ENCODE data around the gene SLC1A2.
A peak's percentile ranks its signal among the peaks of the same experiment; 100 is the strongest.

The SLC1A2 gene

GRCh38 chr11:35413598-35413997, 5.8 kb downstream of the SLC1A2 start:
- DNase-seq: no peak

DNA sequence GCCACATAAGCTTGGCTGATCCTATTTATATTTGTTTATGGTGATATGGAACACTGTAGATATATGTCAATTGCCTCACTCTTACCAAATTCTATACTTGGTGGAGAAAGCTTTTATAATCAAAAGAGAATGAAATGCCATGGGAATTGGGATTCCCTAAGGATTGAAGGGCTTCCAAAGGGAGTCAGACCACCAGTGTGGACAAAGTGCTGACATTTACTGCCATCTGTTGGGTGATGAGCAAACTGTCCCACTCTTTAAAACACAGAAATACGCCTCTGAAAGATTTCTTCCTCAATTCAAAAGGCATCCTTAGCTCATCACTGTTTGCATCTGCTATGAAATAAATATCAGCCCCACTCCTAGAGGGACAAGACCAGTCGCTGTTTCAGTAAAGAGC, 7.1 kb downstream of the SLC1A2 start:
- DNase-seq: no peak

DNA sequence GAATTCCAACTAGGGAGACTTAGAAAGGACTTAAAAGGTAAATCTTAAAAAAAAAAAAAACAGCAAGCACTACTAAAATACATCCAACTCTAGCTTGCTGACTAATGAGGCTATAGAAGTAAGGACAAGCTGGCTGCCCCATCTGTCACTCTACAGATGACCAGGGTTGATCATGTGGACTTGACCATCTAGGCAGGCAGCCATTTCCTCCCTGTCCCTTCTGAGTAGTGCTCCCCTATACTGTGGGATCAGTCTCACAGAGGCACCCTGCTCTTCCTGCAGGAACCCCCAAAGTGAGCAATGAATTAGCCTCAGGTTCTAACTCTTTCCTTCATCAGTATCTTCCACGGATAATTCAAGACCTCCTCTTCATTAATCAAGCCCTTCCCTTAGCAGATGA, 12.3 kb downstream of the SLC1A2 start:
- no peak for DNase-seq

GRCh38 chr11:35404388-35404775, 15.0 kb downstream of the SLC1A2 start:
- no peak for DNase-seq

- DNase-seq: no peak
Measured at GRCh38 chr11:35403765-35404387, 15.5 kb downstream of the SLC1A2 start.

- DNase-seq: no peak
Measured at GRCh38 chr11:35402751-35403660, 16.4 kb downstream of the SLC1A2 start.

GRCh38 chr11:35398881-35399280, 20.5 kb downstream of the SLC1A2 start:
- DNase-seq: no peak

GRCh38 chr11:35394941-35395340, 24.4 kb downstream of the SLC1A2 start:
- no peak for DNase-seq

GRCh38 chr11:35393098-35393497, 26.3 kb downstream of the SLC1A2 start:
- DNase-seq: no peak

DNA sequence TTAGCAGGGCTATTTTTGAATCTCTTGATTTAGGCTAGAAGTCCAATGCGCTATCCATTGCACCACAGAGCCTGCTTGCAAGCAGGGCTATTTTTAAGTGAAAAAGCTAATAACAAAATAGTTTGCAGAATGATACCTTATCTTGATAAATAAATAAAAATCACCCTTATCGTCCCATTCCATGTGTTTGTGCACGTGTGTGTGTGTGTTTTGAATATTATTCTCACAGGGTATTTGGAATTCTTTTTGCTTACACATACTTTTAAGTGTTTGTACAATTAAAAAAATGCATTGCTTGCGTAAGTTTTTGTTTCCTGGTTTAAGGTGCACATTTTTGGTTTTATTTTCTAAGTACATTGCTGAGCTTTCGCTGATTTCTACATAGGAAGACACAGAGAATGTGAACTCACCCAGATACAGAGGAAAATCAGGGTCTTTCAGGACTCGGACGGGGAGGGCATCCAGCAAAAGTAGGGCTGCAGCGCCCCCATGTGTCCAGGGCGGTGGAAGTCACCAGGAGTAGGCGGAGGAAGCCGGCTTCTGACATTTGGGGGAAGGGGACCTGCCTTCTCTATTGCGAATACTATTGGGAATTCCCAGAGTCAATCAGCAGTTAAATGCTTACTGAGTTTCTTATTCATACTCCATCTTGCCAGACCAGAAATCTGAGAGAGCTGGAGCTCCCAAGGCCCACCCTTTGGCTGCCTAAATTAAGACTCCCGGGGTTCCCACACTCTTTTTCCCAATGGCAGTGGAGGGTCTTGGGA, 27.3 kb downstream of the SLC1A2 start:
- DNase-seq: peak; percentile 69

DNA sequence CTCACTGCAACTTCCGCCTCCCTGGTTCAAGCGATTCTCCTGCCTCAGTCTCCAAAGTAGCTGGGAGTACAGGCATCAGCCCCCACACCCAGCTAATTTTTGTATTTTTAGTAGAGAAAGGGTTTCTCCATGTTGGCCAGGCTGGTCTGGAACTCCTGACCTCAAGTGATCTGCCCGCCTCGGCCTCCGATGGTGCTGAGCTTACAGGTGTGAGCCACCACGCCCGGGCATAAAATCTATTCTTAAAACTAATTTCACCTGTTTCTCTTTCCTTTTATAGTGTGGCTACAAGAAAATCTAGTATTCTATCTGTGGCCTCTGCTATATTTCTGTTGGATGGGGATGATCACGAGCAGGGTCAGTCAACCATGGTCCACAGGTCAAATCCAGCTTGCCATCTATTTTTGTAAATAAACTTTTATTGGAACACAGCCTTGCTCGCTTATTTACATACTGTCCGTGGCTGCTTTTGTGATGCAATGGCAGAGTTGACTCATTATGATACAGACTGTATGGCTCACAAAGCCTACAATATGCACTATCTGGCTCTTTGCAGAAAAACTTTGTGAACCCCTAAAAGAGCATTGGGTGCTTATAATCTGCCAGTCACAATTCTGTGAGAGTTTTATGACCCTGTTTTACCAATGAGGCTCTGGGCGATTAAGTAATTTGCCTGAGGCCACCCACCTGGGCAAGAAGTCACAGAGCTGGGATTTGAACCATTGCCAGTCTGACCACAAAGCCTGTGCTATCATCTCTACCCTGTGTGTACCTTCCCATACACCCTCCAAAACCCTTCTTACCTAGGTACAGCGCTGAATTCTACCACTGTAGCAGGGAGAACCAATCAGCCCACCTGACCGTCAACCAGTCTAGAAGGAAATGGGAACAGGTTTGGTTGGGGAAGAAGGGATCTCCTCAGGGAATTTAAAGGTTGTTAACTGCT, 28.3 kb downstream of the SLC1A2 start:
- DNase-seq: no peak

- no peak for DNase-seq
Measured at GRCh38 chr11:35389897-35390465, 29.4 kb downstream of the SLC1A2 start.

GRCh38 chr11:35389112-35389511, 30.2 kb downstream of the SLC1A2 start:
- DNase-seq: no peak

DNA sequence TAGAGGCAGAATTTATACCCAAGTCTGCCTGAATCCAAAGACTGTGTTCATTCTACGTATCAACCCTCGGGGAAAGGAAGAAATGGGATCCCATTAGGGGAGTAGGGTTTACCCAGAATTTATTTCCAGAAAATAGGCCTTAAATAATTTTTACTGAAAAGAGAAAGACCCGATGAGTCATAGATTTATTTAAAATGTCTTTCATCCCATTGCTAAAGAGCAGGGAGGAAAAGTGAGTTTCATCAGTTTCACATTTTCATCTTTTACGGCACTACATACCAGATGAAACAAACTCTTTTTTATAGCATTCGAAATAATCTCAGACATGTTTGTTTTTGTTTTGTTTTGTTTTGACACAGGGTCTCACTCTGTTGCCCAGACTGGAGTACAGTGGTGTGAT, 31.3 kb downstream of the SLC1A2 start:
- DNase-seq: no peak

DNA sequence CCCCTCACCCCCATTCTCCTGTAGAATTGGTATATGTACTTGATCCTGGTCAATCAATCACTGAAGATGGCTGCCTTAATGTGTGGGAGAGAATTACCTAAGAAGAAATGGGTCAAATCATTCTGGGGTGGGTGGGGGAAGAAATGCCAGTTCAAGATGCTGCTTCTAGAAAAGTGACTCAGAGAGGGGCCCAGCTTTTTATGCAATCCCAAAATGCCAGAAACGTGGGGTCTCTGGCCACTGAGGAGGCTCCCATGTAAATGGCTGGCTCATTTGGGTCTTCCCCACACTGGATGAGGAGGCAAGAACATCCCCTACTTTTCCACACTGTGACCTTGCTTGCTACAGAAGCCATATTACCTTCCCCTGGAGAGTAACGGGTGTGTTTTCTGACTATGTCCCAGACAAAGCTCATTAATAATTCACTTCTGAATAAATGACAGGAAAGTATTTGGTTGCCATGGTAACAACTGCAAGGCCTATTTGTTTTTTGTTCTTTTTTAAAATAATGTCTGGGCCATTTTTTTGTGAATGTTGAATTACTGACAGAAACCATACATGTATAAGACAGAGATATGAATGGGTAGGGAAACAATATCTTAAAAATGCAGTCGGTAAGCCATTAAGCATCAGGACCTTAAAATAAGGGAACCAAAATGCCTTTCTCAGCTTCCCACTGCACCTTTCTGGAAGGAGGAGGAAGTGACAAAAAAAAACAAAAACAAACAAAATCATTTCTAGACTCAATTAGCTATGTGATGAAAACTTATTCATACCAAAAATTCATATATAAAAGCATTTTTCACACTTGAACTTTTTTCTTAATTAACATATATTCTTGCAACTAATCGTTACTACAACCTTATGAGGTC, 32.0 kb downstream of the SLC1A2 start:
- peak; percentile 26 for DNase-seq

DNA sequence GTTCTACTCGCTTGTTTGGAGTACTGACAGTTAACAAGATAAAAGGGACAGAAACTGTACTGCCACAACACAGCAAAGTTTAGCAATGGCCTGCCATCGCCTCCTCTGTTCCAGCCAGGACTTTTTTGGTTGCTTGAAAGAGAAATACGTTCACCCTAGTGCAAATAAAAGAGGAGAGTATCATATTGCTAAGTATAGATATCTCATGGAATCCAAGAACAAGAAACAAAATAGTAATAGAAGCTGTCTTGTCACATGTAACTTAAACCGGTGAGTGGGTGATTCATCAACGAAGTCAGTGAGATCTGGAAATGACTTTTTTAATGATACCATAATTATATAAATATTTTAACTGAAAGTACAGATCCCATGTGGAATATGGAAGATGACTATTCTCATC, 35.4 kb downstream of the SLC1A2 start:
- no peak for DNase-seq

GRCh38 chr11:35381709-35382322, 37.5 kb downstream of the SLC1A2 start:
- no peak for DNase-seq

DNA sequence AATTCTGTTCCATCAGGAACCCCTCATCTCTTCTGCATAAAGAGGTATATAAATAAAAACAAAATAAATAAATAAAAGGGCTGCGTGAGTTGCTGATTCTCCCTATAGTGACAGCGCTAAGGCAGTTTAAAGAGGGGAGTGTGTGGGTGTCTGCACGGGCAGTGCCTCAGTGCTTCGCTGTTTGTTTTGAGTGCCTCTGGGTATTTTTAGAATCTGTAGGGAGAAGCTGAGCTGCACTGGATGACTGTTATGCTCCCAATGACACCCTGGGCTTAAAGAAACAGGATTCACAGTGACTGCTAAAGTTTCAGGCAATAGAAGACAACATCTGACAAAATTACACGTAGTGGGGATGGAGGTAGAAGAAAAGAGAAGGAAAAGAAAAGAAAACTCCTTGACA, 38.8 kb downstream of the SLC1A2 start:
- DNase-seq: no peak

DNA sequence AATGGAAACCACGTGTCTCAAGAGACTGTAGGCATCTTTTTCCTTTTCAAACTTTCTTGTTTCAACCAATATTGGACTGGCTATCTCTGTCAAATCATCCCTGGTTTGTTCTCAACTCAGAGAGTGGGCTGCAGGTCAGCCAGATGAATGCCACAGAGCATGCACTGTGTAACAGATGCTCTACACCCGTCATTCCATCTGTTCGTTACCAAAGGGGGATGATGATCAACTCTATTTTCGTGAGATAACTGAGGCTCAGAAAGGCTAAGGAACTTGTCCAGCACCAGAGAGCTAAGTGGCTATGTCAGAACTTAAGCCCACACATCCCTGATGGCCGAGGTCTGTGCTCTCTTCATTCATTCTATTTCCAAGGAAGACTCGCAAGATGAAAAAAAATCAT, 42.1 kb downstream of the SLC1A2 start:
- DNase-seq: no peak

DNA sequence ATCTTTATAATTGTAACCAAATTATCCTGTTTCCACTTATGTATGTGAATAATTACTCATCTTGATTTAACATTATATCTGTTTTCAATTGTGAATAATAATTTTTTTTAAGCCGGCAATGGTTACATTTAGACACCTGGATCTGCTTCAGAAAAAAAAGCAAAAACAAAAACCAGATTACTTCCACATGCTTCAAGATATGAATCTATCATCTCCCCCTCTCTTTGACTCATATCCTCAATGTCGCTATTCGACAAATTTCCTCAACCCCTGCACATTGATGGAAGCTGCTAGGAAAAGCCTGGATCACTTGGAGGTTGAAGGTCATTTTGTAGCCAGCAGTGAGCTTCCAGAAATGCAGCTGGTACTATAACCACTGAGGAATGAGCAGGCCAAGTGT, 42.7 kb downstream of the SLC1A2 start:
- no peak for DNase-seq

- no peak for DNase-seq
Measured at GRCh38 chr11:35376118-35376510, 43.2 kb downstream of the SLC1A2 start.
